Ovary (tissue), 3 donors: ENCODE measurements around the gene DENND2A.

Source experiments
- CTCF ChIP-seq, 3 donors: fragments of 450-650 bp in 2 of 3; fragments of 200-600 bp in 1 of 3; IDR thresholded peaks; one replicate each; pipeline versions ENCODE4 v1.5.1 to v1.8.0; 2016 to 2022; ENCODE audit warnings: antibody characterized with exemption in 3 of 3, mild to moderate bottlenecking in 1 of 3
- POLR2A ChIP-seq: fragments of 450-650 bp; IDR thresholded peaks from one replicate; pipeline ENCODE4 v1.6.1; 2017; ENCODE audit warnings: antibody characterized with exemption, mild to moderate bottlenecking, moderate library complexity
- donor health status: DM: no; HTN: no; CAD: no.

GRCh38 chr7:140631021-140631420 lies 9.6 kb downstream of the DENND2A start:
- TF ChIP-seq CTCF (IDR thresholded peaks at IDR 0.05) (no peak), POLR2A (no peak)
